GM12875 (cell line): ENCODE data around the gene MAML2.

Experiments used
- H3K4me3 ChIP-seq: one replicate; pipeline ENCODE4 v1.5.1; 2011; ENCODE audit warnings: low read depth, low read length, control low read depth
- TF ChIP-seq, protein P1 (sequence below): IDR thresholded peaks from 2 replicates; pipeline ENCODE4 v1.5.1; 2011; ENCODE audit warnings: low read depth, mild to moderate bottlenecking, control low read depth, inconsistent platforms, low read length, moderate library complexity, borderline replicate concordance; ENCODE audit not compliant: insufficient read depth

The MAML2 gene

DNA sequence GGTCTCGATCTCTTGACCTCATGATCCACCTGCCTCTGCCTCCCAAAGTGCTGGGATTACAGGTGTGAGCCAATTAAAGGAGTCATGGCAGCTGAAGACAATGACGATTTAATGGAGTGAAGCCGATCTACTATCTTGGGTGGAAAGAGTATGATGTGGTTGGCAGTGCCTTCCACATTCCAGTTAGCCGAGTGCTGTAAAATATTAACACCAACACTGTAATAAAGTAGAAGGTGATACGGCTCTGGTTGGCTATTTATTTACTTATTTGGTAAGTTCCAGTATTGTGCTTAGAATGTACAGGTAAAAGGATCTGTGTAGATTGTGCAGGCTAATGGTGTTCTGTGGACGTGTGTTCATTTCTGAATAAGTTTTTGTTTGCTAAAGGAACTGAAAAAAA lies 269.5 kb downstream of the MAML2 start:
- TF ChIP-seq, protein P1, sequence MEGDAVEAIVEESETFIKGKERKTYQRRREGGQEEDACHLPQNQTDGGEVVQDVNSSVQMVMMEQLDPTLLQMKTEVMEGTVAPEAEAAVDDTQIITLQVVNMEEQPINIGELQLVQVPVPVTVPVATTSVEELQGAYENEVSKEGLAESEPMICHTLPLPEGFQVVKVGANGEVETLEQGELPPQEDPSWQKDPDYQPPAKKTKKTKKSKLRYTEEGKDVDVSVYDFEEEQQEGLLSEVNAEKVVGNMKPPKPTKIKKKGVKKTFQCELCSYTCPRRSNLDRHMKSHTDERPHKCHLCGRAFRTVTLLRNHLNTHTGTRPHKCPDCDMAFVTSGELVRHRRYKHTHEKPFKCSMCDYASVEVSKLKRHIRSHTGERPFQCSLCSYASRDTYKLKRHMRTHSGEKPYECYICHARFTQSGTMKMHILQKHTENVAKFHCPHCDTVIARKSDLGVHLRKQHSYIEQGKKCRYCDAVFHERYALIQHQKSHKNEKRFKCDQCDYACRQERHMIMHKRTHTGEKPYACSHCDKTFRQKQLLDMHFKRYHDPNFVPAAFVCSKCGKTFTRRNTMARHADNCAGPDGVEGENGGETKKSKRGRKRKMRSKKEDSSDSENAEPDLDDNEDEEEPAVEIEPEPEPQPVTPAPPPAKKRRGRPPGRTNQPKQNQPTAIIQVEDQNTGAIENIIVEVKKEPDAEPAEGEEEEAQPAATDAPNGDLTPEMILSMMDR = no peak
- no peak overlapping the region for H3K4me3 ChIP-seq

DNA sequence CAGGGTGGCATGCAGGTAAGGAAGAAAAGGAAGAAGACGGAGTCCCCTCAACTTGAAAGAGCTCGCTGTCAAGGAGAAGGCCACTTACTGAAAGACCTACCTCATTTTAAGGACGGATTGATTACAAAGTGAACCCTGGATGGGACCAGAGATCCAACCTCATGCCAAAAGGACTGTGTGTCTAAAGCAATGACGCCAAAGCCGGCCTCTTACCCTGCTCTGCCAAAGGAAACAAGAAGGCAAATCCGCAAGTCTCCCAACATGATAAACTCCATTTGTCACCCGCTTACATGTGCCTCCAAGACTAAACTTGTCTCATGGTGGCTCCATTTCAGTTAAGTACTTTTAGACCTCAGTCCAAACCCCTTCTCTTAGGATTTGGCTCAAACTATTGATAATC lies 270.4 kb downstream of the MAML2 start:
- TF ChIP-seq, protein P1 = no peak

DNA sequence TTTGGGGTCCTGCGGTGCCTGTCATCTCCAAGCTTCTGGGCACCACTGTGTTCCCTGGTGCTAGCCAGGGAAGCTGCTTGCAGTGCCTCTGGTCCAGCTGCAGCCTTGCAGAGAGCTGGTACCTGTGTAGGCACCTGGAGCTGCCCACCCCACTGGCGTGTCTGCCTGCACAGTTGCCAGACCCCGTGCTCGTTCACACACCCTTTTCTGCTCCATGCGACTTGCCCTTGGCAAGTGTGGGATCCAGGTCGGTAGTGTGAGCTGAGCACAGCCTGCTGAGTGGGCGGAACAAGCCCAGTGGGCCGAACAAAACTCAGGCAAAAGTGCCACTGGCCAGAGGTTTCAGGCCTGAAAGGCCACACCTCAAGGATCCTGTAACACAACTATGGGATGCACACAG lies 272.5 kb downstream of the MAML2 start:
- H3K4me3 ChIP-seq = no peak overlapping the region
- TF ChIP-seq, protein P1 = no peak

More for the DNA sequence above, 270.4 kb downstream of the MAML2 start:
- no peak overlapping the region for H3K4me3 ChIP-seq

DNA sequence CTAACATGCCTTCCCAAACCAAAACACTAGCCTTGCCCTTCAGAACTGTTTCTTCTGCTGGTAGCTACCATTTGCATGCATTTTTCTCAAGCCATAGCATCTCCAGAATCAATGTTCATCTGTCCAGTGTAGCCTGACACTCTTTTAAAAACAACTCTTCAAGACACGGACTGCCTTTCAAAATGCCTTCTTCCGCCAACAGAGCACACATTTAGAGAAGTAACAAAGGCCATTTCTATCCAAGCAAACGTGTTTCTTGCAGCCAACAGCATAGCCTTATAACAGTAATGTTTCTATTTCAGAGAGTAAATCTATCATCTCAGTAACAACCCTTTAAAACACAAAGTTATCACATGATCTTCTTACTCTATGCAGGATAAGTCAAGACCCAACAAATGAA lies 275.8 kb downstream of the MAML2 start:
- H3K4me3 ChIP-seq = no peak overlapping the region
- TF ChIP-seq, protein P1 = no peak

DNA sequence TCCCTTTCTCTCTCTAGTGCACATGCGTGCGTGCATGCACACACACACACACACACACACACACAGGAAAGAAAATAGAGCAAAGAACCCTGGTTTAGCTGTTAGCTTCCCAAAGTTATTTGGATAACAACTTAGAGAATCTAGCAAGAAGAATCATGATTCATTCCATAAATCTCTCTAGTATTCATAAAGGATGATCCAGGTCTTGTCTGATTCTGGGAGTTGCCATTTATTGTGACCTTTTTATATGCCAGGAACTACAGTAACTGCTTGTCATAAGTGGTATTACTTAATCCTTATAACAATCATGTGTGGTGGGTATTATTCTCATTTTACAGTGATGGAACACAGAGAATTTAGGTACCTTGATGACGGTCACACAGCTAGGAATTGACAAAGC lies 277.6 kb downstream of the MAML2 start:
- no peak overlapping the region for H3K4me3 ChIP-seq
- TF ChIP-seq, protein P1 = no peak

DNA sequence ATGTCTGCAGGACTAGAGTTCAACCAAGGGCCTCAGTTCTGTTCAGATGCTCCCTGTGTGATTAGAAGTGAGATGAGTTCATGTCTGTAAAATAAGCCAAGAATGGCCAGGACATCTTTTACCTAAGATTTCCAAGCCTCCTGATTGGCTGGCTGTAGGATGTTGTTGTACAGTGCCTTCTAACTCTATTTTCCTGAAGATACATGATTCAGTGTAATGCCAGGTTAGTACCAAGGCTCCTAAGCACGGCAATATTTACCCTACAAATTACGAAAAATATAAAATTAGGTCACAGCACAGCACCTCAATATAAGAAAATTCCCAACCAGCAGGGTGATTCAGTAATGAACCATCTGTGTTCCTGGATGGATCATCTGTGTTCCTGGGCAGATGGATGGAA lies 279.1 kb downstream of the MAML2 start:
- TF ChIP-seq, protein P1 = no peak
- no peak overlapping the region for H3K4me3 ChIP-seq

DNA sequence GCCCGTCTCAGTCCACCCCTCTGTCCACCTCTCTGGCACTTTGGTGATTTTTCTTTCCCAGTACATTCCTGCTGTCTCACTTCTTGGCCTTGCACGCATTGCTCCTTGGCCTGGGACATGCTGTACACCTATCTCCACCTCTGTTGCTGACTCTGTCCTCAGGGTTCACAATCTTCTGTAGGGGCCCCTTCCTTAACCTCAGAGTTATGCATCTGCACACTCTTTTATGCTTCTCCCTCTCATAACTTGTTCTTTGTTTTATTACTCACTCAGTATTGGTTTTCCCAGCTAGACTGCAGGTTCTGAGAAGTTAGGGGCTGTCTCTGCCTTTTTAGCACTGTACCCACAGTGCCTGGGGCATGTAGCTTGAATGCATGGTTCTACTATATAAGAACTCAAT lies 279.9 kb downstream of the MAML2 start:
- no peak overlapping the region for H3K4me3 ChIP-seq
- TF ChIP-seq, protein P1 = no peak
